Left colon (tissue), 2 donors: Measurements from ENCODE around the gene PRM3. TPM values are rescaled to one million over a fixed set of nuclear protein-coding genes. Genes with fewer than 3 reads are reported as not detected.

Source experiments
- microRNA-seq, 2 donors: library from miRNA; unstranded; fragments of <30 nt; microRNA quantifications; one replicate each; pipeline versions ENCODE4 v1.1.0 to v1.2.0, GENCODE V29; 2020
- total RNA-seq, 2 donors: library from RNA; stranded (reverse); fragmentation: NEBNext Ultra II Directional; extraction: Animal tissue kit (Norgen Biotek cat#: 25700); gene quantifications; one replicate each; pipeline ENCODE4 v1.2.1, GENCODE V29; 2021
- donor health status: DM: no; HTN: no; CAD: no.
- donor health status: DM: yes; HTN: yes; CAD: no.

PRM3 gene
- total RNA-seq, 2 donors from 2014 or later: not detected

Small RNA genes within 50 kb of the gene (microRNA-seq; reads per million reads assigned to microRNA genes)
- 0 reads per million in 2 donors for gene MIR548H2

Other genes starting within 250 kb of the PRM3 start
- 1 to 10 TPM; 4.7 to 4.9 TPM for gene SOCS1, start 17.4 kb downstream of the PRM3 start, total RNA-seq
- not detected for gene TNP2, start 4.3 kb downstream of the PRM3 start, total RNA-seq
- gene PRM2, start 2.9 kb upstream of the PRM3 start, total RNA-seq: not detected
- not detected for gene PRM1, start 7.7 kb upstream of the PRM3 start, total RNA-seq
- gene RMI2, start 71.8 kb upstream of the PRM3 start, total RNA-seq: 1 to 10 TPM; 5.5 to 8.3 TPM